T-helper 2 cell treated with Interferon-gamma antibody and Interleukin-4, amounts not matched to agents 100 ng/mL and 5 ng/mL, for 36 hours (primary cell): Measurements from ENCODE around the gene DHPS. TPM values are rescaled to one million over a fixed set of nuclear protein-coding genes. Genes with fewer than 3 reads are reported as not detected.

ENCODE experiments used
- intact Hi-C: fragments of 100-400 bp; cut with micrococcal nuclease; formaldehyde crosslinking; loops from one replicate; pipeline ENCODE4 v1.15.1; 2023
- total RNA-seq: library from RNA; stranded (reverse); gene quantifications from 2 replicates; pipeline ENCODE4 v1.2.3, GENCODE V29; 2022

Gene DHPS
- total RNA-seq, 1 donor from 2014 or later: 94.8 TPM

DNA sequence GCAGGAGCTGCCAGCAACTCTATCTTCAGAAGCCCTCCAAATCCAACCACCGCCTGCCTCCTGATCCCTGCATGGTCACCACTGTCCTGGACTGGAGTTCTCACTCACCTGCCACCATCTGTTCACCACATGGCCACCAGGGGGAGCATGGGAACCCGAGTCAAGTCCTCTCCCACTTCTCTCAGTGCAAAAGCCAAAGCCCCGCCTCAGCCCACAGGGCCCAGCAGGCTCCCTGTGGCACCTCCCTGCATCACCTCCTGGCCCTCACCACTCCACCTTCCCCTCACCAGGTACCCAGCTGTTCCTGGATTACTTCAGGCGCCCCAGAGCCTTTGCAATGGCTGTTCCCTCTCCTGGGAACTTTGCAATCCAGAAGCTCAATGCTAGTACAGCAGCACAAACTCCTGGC is 5.3 kb downstream of the DHPS start:
- intact Hi-C loops: loop anchor here (1.0 kb wide), 1 partner anchor 171 kb away; no protein-coding TSS in a partner anchor

GRCh38 chr19:12675940-12676339 is 5.7 kb downstream of the DHPS start:
- intact Hi-C loops: loop anchor here (1.0 kb wide), 1 partner anchor 171 kb away; no protein-coding TSS in a partner anchor

DNA sequence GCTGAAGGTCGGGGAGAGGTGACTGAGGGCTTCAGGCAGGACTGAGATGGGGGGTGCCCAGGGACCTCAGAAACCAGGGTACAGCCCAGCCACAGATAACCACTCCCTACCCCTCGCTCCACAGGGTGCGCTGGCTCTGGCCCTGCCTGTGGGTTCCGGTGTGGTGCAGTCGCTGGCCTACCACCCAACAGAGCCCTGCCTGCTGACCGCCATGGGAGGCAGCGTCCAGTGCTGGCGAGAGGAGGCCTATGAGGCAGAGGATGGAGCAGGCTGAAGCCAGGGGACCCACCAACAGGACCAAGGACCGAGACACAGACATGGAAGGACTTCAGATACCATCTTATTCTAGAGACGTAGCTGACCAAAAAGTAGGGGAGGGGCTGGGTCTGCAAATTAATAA is 6.3 kb downstream of the DHPS start:
- intact Hi-C loops: no loop called here

- intact Hi-C loops: loop anchor here (1.0 kb wide), 1 partner anchor 108 kb away; no protein-coding TSS in a partner anchor
Measured at GRCh38 chr19:12672744-12673143, 8.9 kb downstream of the DHPS start.

DNA sequence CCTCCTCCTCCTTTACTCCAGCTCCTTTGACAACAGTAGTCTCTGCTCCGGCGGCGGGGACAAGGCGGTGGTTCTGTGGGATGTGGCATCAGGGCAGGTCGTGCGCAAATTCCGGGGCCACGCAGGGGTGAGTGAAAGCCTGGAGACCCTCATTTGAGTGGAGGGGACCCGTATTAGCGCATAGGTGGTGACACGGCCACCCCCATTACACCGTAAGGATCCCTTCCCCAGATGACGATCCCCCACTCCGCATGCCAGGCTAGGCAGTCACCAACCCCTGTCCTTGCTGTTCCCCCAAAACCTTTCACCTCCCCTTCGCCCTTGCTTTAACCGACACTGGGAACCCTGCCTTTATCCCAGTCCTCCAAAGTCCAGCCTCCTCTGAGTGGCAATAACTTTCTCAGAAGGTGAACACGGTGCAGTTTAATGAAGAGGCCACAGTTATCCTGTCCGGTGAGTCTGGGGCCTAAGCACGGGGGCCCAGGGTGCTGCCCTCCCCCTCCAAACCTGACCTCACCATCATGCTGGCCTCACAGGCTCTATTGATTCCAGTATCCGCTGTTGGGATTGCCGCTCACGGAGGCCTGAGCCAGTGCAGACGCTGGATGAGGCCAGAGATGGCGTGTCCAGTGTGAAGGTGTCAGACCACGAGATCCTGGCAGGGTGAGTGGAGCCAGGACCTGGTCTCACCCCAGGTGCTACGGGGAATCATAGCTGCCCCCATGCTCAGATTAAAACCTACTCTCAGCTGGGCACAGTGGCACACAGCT is 11.3 kb downstream of the DHPS start:
- intact Hi-C loops: no loop called here

DNA sequence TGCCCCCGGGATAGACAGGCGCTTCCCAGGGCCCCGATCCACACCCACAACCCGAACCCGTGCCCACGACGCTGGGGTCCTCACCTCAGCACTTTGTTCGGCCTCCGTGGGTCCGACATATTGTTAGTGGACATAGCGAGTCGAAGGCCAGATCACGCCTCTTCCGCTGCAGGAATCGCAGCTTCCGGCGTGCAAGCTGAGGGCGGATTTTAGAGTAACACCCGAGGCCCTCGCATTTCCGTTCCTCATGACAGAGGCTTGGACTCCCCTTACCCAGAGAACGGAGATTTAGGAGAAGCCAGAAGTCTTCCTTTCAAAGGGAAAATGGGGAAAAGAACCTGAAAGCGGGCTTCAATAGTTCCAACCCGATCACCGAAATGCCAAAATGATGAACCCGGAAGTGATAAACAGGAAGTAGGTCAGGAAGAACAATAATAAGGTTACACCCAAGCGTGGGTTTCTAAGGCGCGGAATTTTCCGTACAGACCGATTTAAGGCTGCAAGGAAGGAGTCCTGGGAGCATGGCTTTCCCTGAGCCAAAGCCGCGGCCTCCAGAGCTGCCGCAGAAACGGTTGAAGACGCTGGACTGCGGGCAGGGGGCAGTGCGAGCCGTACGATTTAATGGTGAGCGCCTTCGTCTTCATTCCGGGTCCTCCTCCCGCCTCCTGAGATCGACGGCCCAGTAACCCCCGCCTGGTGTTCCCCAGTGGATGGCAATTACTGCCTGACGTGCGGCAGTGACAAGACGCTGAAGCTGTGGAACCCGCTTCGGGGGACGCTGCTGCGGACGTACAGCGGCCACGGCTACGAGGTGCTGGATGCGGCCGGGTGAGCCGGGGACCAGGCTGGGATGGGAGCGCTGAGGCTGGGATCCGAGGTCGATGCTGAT is 12.2 kb downstream of the DHPS start:
- intact Hi-C loops: loop anchor here (1.0 to 5.0 kb wide), 3 partner anchors 12 to 747 kb away; partner anchors contain the start of gene DHPS

DNA sequence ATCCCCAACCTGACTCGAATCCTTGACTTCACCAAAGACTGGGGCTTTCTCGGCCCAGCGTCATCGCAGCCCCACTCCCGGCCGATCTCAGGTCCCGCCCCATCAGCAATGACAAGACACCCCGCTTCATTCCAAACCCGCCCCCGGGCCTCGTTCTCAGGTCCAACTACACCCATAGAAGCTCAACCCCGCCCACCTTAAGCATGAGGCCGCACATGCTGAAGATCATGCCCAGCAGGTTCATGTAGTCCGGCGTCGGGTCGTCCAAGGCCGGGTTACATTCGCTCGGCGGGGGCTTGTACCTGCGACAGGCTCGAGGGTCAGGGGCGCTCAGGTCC is 12.8 kb downstream of the DHPS start:
- intact Hi-C loops: loop anchor here (1.0 to 5.0 kb wide), 3 partner anchors 12 to 747 kb away; partner anchors contain the start of gene DHPS

- intact Hi-C loops: loop anchor here (5.0 kb wide), 1 partner anchor 746 kb away; no protein-coding TSS in a partner anchor
Measured at GRCh38 chr19:12668346-12668745, 13.3 kb downstream of the DHPS start.

DNA sequence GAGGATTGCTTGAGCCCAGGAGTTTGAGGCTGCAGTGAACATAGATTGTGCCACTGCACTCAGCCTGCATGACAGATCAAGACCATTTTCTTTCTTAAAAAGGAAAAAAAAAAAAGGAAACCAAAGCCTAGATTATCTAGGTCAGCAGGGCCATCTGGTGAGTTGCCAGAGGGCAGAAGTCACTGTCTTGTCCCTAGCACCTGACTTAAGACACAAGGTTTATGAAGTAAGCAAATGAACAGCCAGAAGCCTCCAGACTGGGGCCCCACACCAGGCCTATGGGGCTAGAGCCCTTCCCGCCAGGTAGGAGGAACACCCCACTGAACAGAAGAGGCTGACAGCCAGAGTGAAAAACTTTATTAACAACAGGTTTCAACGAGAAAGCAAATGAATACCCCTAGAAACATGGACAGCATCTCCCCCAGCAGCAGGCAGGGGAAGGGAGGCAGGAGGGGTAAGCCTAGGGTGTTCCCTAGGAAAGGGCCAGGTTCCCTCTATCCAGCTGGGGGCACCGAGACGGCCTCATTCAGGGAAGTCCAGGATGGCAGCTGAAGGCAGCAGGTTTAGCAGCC is 13.9 kb downstream of the DHPS start:
- intact Hi-C loops: loop anchor here (5.0 kb wide), 1 partner anchor 746 kb away; no protein-coding TSS in a partner anchor

DNA sequence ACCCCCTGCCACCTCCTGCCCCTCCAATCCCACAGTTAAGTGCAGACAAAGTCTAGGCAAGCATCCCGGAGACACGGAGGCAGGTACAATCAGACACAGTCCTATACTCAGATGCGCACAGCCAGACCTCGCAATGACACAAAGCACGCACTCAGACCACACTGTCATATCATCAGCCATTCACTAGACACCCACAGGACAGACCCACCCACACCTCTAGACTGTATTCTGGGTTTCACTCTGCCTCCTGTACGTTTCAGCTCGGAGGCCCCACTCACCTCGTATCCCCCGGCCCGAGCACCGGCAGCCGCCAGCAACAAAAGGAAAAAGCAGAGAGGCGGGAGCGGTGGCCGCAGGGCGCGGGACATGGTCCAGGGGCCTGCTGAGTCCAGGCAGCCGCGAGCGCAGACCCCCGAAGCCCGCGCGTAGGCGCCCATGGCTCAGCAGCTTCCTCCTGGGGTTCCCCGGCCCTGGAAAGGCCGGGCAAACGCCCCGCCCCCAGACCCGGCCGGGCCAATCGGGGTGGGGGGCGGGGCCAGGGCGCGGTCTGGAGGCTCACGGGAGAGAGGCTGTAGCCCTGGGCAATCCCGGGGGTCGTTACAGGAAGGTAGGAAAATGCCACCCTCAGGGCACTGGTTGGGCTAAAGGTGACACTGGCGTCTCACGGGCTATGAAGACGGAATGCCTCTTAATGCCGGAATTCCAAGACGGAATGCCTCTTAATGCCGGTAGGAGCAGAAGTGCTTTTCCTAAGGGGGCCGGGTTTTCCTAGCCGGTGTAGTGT is 15.2 kb downstream of the DHPS start, which contains the start of the genes MAN2B1 and WDR83:
TSS of gene MAN2B1 (minus strand) at position 478 of the 784 bp plus-strand sequence. CDS start at position 437, 41 bp downstream.
TSS of gene WDR83 (plus strand) at position 543 of the 784 bp plus-strand sequence. CDS start 2,984 bp downstream, outside the sequence.
- intact Hi-C loops: loop anchor here (1.0 to 5.0 kb wide), 2 partner anchors 26 to 744 kb away; no protein-coding TSS in a partner anchor

DNA sequence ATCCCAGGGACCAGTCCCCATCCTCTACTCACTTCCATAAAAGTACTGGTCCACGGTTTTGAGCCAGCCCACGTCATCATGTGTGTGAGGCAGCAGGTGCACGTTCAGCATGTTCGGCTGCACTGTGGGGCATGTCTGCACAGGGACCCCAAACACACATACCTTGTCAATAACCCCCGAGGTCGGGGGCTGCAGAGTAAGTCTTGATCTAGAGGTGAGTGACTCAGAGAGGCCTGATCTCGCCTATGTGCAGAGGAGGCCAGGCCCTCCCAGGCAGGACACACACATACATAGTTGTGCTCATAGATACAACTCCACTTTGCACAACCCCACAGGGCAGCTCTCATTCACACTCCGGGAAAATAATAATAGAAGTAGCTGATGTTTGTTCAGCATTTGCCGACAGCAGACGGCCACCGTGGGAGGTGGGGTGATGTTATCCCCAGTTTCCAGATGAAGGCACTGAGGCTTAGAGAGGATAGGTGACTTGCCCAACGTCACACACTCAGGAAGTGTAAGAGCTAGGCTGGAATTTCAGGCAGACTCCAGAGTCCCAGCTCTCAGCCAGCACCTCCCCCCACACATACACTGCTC is 15.9 kb downstream of the DHPS start:
- intact Hi-C loops: loop anchor here (1.0 to 5.0 kb wide), 2 partner anchors 25 to 743 kb away; no protein-coding TSS in a partner anchor

- intact Hi-C loops: loop anchor here (5.0 kb wide), 1 partner anchor 743 kb away; no protein-coding TSS in a partner anchor
Measured at GRCh38 chr19:12665281-12665573, 16.5 kb downstream of the DHPS start.

DNA sequence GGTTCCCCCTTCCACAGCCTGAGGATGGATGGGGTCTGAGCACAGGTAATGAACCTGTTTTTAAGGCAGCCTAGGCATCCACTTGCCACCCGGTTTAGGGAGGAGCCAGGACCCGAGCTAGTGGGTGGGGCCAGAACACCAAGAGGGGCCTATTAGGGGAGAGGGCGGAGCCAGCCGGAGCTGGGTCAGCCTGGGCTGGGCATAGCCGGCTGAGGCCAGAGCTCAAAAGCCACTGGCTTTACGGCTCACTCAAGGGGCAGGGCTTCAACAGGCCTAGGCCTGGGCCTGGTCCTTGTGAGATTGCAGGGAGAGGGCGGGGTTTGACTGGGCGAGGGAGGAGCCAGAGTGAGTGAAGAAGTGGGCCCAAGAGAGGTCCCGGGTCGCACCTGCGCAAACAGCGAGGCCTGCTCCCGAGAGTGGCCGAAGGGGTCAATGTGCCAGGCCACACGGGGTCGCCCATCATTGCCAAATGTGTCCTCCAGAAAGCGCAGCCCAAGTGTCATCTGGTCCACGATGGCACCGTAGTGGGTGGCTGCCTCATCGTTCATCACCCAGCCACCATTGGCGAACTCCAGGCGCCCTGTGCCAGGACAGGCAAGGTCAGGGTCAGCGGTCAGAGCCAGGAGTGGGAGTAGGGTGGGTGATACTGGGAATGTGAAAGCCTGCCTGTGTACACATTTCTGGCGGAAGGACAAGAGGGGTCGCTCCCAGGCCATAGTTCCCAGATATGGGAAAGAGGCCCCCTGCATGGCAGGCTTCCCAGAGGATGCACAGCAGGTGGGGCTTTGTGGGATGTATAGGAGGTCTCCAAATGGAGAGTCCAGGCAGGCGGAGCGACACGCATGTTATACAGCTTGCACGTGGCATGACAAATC is 17.0 kb downstream of the DHPS start:
- intact Hi-C loops: loop anchor here (5.0 kb wide), 1 partner anchor 742 kb away; no protein-coding TSS in a partner anchor

- intact Hi-C loops: no loop called here
Measured at GRCh38 chr19:12660980-12661379, 20.7 kb downstream of the DHPS start.

GRCh38 chr19:12657966-12658365 is 23.7 kb downstream of the DHPS start:
- intact Hi-C loops: no loop called here

DNA sequence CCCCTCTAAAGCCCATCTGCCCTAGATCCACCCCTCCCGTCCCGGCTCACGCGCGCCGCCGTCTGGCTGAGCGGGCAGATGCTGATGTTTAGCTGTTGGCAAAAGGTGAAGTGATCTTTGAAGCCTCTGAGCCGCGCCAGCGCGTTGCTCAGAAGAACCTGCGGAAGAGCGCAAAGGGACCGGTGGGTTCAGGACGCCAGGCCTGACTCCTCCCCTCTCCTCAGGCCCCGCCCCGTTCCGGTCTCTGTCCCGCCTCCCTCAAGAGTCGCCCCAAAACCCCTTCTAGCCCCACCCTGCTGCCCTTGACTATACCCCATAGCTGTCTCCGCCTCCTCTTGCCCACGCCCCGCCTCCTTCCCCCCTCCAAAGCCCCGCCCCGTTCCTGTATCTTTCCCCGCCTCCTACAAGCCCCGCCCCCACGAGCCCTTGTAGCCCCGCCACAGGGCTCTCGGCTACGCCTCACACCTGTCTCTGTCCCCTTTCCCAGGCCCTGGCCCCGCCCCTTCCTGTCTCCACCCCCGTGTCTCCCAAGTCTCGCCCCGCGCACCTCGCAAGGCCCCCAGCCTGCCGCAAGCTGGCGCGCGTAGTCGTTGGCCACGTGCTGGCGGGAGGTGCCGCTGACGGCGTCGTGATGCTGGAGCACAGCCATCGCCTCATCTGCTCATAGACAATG is 24.6 kb downstream of the DHPS start:
- intact Hi-C loops: no loop called here

- intact Hi-C loops: no loop called here
Measured at GRCh38 chr19:12655546-12655945, 26.1 kb downstream of the DHPS start.

GRCh38 chr19:12652219-12652618 is 29.5 kb downstream of the DHPS start:
- intact Hi-C loops: no loop called here
